PC-9 (cell line): ENCODE data around the gene METTL3. TPM values are rescaled to one million over a fixed set of nuclear protein-coding genes. Genes with fewer than 3 reads are reported as not detected.
A peak's percentile ranks its signal among the peaks of the same experiment; 100 is the strongest.

Experiments
- BruUV-seq: library from RNA; stranded (reverse); fragments of 400-500 nt; replicated peaks from 2 replicates; lab custom pipeline; 2021; lab: Mats Ljungman, UMichigan
- CTCF ChIA-PET: fragments of 300-600 bp; sonication (Branson Sonifier 250); formaldehyde crosslinking; loops from one replicate; lab custom pipeline; 2022; ENCODE audit warnings: antibody characterized with exemption; lab: Charles Lee
- POLR2A ChIA-PET: fragments of 300-600 bp; sonication (Branson Sonifier 250); formaldehyde crosslinking; loops from one replicate; lab custom pipeline; 2022; ENCODE audit warnings: antibody characterized with exemption; ENCODE audit not compliant: unreplicated experiment; lab: Charles Lee
- DNase-seq, 2 experiments: peaks; one replicate each; pipeline versions ENCODE4 v3.0.0 to v3.0.0-alpha.2; 2015 to 2022; ENCODE audit warnings: mixed read lengths in 1 of 2
- H2AFZ ChIP-seq: fragments of 200-600 bp; sonication (generic); 2 replicates; pipeline ENCODE4 v1.8.1; 2017; ENCODE audit warnings: antibody characterized with exemption
- H3F3A ChIP-seq: fragments of 200-600 bp; sonication (generic); 2 replicates; pipeline ENCODE4 v1.8.1; 2017; ENCODE audit warnings: antibody characterized with exemption, mild to moderate bottlenecking, low read depth; ENCODE audit not compliant: insufficient read depth
- H3K27ac ChIP-seq: fragments of 200-600 bp; sonication (generic); 2 replicates; pipeline ENCODE4 v1.6.1; 2016; ENCODE audit warnings: mixed run types
- H3K27me3 ChIP-seq: fragments of 200-600 bp; sonication (generic); 2 replicates; pipeline ENCODE4 v1.6.1; 2016; ENCODE audit warnings: low read depth, mixed run types; ENCODE audit not compliant: insufficient read depth
- H3K36me3 ChIP-seq: fragments of 200-600 bp; sonication (generic); 2 replicates; pipeline ENCODE4 v1.6.1; 2016; ENCODE audit warnings: low read depth, mixed run types
- H3K4me1 ChIP-seq: fragments of 200-600 bp; sonication (generic); replicated peaks from 2 replicates; pipeline ENCODE4 v1.6.1; 2016; ENCODE audit warnings: mixed run types; ENCODE audit not compliant: insufficient read depth
- H3K4me2 ChIP-seq: fragments of 200-600 bp; sonication (generic); 2 replicates; pipeline ENCODE4 v1.6.1; 2017; ENCODE audit warnings: mixed run types
- H3K4me3 ChIP-seq: fragments of 200-600 bp; sonication (generic); 2 replicates; pipeline ENCODE4 v1.6.1; 2016; ENCODE audit warnings: mixed run types
- H3K79me2 ChIP-seq: fragments of 200-600 bp; sonication (generic); 2 replicates; pipeline ENCODE4 v1.6.1; 2017; ENCODE audit warnings: low read depth, mixed run types
- H3K9me2 ChIP-seq: fragments of 200-600 bp; sonication (generic); 2 replicates; pipeline ENCODE4 v1.8.1; 2017; ENCODE audit warnings: mild to moderate bottlenecking; ENCODE audit not compliant: insufficient read depth
- H3K9me3 ChIP-seq: fragments of 200-600 bp; sonication (generic); 2 replicates; pipeline ENCODE4 v1.8.1; 2016; ENCODE audit warnings: low read depth; ENCODE audit not compliant: insufficient read depth
- H4K20me1 ChIP-seq: fragments of 200-600 bp; sonication (generic); 2 replicates; pipeline ENCODE4 v1.8.1; 2017; ENCODE audit not compliant: insufficient read depth
- CTCF ChIP-seq: fragments of 200-600 bp; sonication (generic); conservative IDR thresholded peaks from 2 replicates; pipeline ENCODE4 v1.6.1; 2017; ENCODE audit warnings: mixed run types, antibody characterized with exemption, mild to moderate bottlenecking, moderate library complexity
- EZH2 ChIP-seq: fragments of 200-600 bp; sonication (generic); IDR thresholded peaks from 2 replicates; pipeline ENCODE4 v1.8.0; 2017; ENCODE audit warnings: antibody characterized with exemption, low read depth
- intact Hi-C: fragments of 100-400 bp; cut with micrococcal nuclease; formaldehyde crosslinking; loops from one replicate; pipeline ENCODE4 v1.10.0; 2022; ENCODE audit not compliant: unreplicated experiment
- total RNA-seq: library from RNA; stranded (reverse); gene quantifications from 2 replicates; pipeline ENCODE4 v1.2.3, GENCODE V29; 2021

The METTL3 gene
- total RNA-seq, 1 experiment from 2014 or later: 27.9 TPM

GRCh38 chr14:21467616-21468015 lies 43.5 kb downstream of the METTL3 start:
- no peak overlapping the region for H3K4me2 ChIP-seq
- no peak overlapping the region for H3K4me3 ChIP-seq
- ChIA-PET CTCF (no interaction called here), POLR2A (no interaction called here)
- H3K79me2 ChIP-seq: no peaks in the 10 kb centered on the region
- H3K9me2 ChIP-seq: no peaks in the 10 kb centered on the region
- no peaks in the 10 kb centered on the region for H3F3A ChIP-seq
- no peaks in the 10 kb centered on the region for H3K36me3 ChIP-seq
- no peaks in the 10 kb centered on the region for H3K27me3 ChIP-seq
- no peak overlapping the region for H2AFZ ChIP-seq
- intact Hi-C loops: no loop called here
- no peaks in the 10 kb centered on the region for H4K20me1 ChIP-seq
- BruUV-seq: no TSS peak
- H3K27ac ChIP-seq: no peak overlapping the region
- no peaks in the 10 kb centered on the region for H3K9me3 ChIP-seq
- no peak for DNase-seq
- H3K4me1 ChIP-seq: no peaks in the 10 kb centered on the region
- TF ChIP-seq CTCF (no peak), EZH2 (no peak)

- Histone ChIP-seq H3K27ac (peak within 1 kb of the TSS; percentile 92), H3K4me2 (peak within 1 kb of the TSS; percentile 99), H3K9me3 (no peaks in the 10 kb centered on the region), H3K4me3 (peak within 1 kb of the TSS; percentile 94), H3K36me3 (no peaks in the 10 kb centered on the region), H4K20me1 (no peaks in the 10 kb centered on the region), H3K9me2 (no peaks in the 10 kb centered on the region), H3K79me2 (peaks cover 45% of the 10 kb centered on the region), H3K27me3 (no peaks in the 10 kb centered on the region), H2AFZ (peak within 1 kb of the TSS; percentile 99), H3K4me1 (no peaks in the 10 kb centered on the region; the same call in 1 of the 2 replicates), H3F3A (0 out of 2 replicates have a peak, but pooled peaks cover 3% of the 10 kb centered on the region)
- peak; percentile 97 for DNase-seq
- TF ChIP-seq CTCF (peak; percentile 71; the same call in 1 of the 2 replicates), EZH2 (no peak)
- POLR2A ChIA-PET: interaction anchor here (0.6 to 1.1 kb wide), 5 partner anchors 10 to 116 kb away, joined by 3 to 11 read pairs (median 7); no protein-coding TSS in a partner anchor
- BruUV-seq: no TSS peak
- intact Hi-C loops: loop anchor here (1.0 to 2.0 kb wide), 4 partner anchors 19 to 101 kb away; partner anchors contain the start of genes RAB2B and SUPT16H
- CTCF ChIA-PET: interaction anchor here (0.9 to 1.8 kb wide), 3 partner anchors 19 to 100 kb away, joined by 3 to 8 read pairs (median 7); partner anchors contain the start of gene METTL3
Measured at GRCh38 chr14:21455912-21456667, 55.0 kb downstream of the METTL3 start, which contains the start of gene CHD8. CHD8 (minus strand) TSS chr14:21456123; CDS start chr14:21431643, 24,480 bp downstream.

- CTCF ChIA-PET: interaction anchor here (0.9 to 1.8 kb wide), 2 partner anchors 18 to 101 kb away, joined by 7 to 8 read pairs; no protein-coding TSS in a partner anchor
- no peaks in the 10 kb centered on the region for H3K27me3 ChIP-seq
Measured at GRCh38 chr14:21455592-21455911, 55.6 kb downstream of the METTL3 start.

More at GRCh38 chr14:21455592-21455911, 55.6 kb downstream of the METTL3 start:
- intact Hi-C loops: no loop called here
- H3K4me1 ChIP-seq: no peaks in the 10 kb centered on the region; the same call in 1 of the 2 replicates
- BruUV-seq: no TSS peak
- no peaks in the 10 kb centered on the region for H3K36me3 ChIP-seq
- peak overlapping the region; percentile 99 for H3K4me2 ChIP-seq
- peak overlapping the region; percentile 93 for H2AFZ ChIP-seq
- H4K20me1 ChIP-seq: no peaks in the 10 kb centered on the region
- POLR2A ChIA-PET: interaction anchor here (0.6 to 1.1 kb wide), 6 partner anchors 10 to 279 kb away, joined by 4 to 11 read pairs (median 6); partner anchors contain the start of gene SALL2
- no peaks in the 10 kb centered on the region for H3K9me2 ChIP-seq
- peak overlapping the region; percentile 94 for H3K4me3 ChIP-seq
- no peak for TF ChIP-seq CTCF
- no peak for TF ChIP-seq EZH2
- H3K79me2 ChIP-seq: peaks cover 49% of the 10 kb centered on the region
- peak overlapping the region; percentile 75 for H3K27ac ChIP-seq
- DNase-seq: no peak
- H3F3A ChIP-seq: 0 out of 2 replicates have a peak, but pooled peaks cover 3% of the 10 kb centered on the region
- no peaks in the 10 kb centered on the region for H3K9me3 ChIP-seq
